GM19324 (cell line): ENCODE results near the gene RNF207.

Experiments
- ATAC-seq: cut with Tn5 transposase; IDR thresholded peaks from one replicate; pipeline ENCODE4 v1.9.1; 2021; ENCODE audit warnings: mild to moderate bottlenecking, moderate library complexity; ENCODE audit not compliant: unreplicated experiment, low FRiP score

RNF207 gene

GRCh38 chr1:6224718-6225117, 18.8 kb downstream of the RNF207 start:
- no peak for ATAC-seq

GRCh38 chr1:6225651-6226050, 19.7 kb downstream of the RNF207 start:
- no peak for ATAC-seq

GRCh38 chr1:6233376-6233775, 27.5 kb downstream of the RNF207 start:
- no peak for ATAC-seq

GRCh38 chr1:6234502-6235295, 28.8 kb downstream of the RNF207 start:
- ATAC-seq = no peak

GRCh38 chr1:6235296-6235677, 29.4 kb downstream of the RNF207 start:
- no peak for ATAC-seq

GRCh38 chr1:6237093-6237492, 31.2 kb downstream of the RNF207 start:
- no peak for ATAC-seq

GRCh38 chr1:6239213-6239752, 33.4 kb downstream of the RNF207 start:
- ATAC-seq = no peak

GRCh38 chr1:6239950-6240768, 34.2 kb downstream of the RNF207 start:
- ATAC-seq = no peak

GRCh38 chr1:6241107-6241886, 35.4 kb downstream of the RNF207 start:
- no peak for ATAC-seq

- no peak for ATAC-seq
Observed at GRCh38 chr1:6241887-6242740, 36.2 kb downstream of the RNF207 start.

GRCh38 chr1:6243053-6243834, 37.3 kb downstream of the RNF207 start:
- ATAC-seq = no peak

- ATAC-seq = no peak
Observed at GRCh38 chr1:6243993-6244392, 38.1 kb downstream of the RNF207 start, which contains the start of gene HES3. TSS of gene HES3 (plus strand) at chr1:6244179. CDS start at chr1:6244366, 187 bp downstream.

GRCh38 chr1:6244401-6245049, 38.6 kb downstream of the RNF207 start:
- no peak for ATAC-seq

- ATAC-seq = peak; percentile 42
Observed at GRCh38 chr1:6245086-6245868, 39.4 kb downstream of the RNF207 start.

- ATAC-seq = no peak
Observed at GRCh38 chr1:6245869-6246496, 40.1 kb downstream of the RNF207 start.

GRCh38 chr1:6246497-6247467, 40.9 kb downstream of the RNF207 start:
- no peak for ATAC-seq
